Measurements from ENCODE around the gene PIK3CG. TPM values are rescaled to one million over a fixed set of nuclear protein-coding genes. Genes with fewer than 3 reads are reported as not detected.
A peak's percentile ranks its signal among the peaks of the same experiment; 100 is the strongest.
"Not testable (repeated sequence)": the region's sequence is repeated elsewhere in the genome, so short reads cannot be mapped to it uniquely, and the experiment has no call there.

Gene PIK3CG
- total RNA-seq, 1 donor from 2014 or later, result 6.6 TPM

GRCh38 chr7:106915873-106916272 lies 50.8 kb downstream of the PIK3CG start:
- intact Hi-C loops (cut with DNase I), result no loop called here
- DNase-seq (ENCODE audit: low spot score), result no peak
- ATAC-seq, result no peak

- ATAC-seq (no peak), DNase-seq (ENCODE audit: low spot score) (no peak)
- intact Hi-C loops (cut with DNase I), result no loop called here
These were observed 51.6 kb downstream of the PIK3CG start for GRCh38 chr7:106916679-106917078.

DNA sequence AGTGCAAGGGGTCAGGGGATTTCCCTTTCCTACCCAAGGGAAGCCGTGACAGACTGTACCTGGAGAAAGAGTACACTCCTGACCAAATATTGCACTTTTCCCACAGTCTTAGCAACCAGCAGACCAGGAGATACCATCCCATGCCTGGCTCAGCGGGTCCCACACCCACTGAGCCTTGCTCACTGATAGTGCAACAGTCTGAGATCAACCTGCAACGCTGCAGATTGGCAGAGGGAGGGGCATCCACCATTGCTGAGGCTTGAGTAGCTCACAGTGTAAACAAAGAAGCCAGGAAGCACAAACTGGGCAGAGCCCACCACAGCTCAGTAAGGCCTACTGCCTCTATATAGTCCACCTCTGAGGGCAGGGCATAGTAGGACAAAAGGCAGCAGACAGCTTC lies 53.9 kb downstream of the PIK3CG start:
- ATAC-seq (no peak), DNase-seq (ENCODE audit: low spot score) (no peak)
- intact Hi-C loops (cut with DNase I), result no loop called here

DNA sequence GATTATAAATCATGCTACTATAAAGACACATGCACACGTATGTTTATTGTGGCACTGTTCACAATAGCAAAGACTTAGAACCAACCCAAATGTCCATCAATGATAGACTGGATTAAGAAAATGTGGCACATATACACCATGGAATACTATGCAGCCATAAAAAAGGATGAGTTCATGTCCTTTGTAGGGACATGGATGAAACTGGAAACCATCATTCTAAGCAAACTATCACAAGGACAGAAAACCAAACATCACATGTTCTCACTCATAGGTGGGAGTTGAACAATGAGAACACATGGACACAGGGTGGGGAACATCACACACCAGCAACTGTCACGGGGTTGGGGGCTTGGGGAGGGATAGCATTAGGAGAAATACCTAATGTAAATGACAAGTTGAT lies 59.4 kb downstream of the PIK3CG start:
- intact Hi-C loops (cut with DNase I); DNase-seq (ENCODE audit: low spot score); ATAC-seq: not testable (repeated sequence)

DNA sequence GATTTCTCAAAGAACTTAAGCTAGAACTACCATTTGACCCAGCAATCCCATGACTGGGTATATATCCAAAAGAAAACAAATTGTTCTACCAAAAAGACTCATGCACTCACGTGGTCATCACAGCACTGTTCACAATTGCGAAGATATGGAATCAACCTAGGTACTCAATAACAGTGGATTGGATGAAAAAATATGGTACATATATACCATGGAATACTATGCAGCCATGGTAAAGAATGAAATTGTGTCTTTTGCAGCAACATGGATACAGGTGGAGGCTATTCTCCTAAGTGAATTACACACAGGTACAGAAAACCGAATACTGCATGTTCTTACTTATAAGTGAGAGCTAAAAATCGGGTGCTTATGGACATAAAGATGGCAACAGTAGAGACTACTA lies 61.8 kb downstream of the PIK3CG start:
- no peak for ATAC-seq
- intact Hi-C loops (cut with DNase I), result no loop called here
- no peak for DNase-seq (ENCODE audit: low spot score)

- DNase-seq (ENCODE audit: low spot score) (no peak), ATAC-seq (no peak)
- intact Hi-C loops (cut with DNase I), result no loop called here
These were observed 62.5 kb downstream of the PIK3CG start for GRCh38 chr7:106927536-106927935.

GRCh38 chr7:106929616-106930015 lies 64.5 kb downstream of the PIK3CG start:
- ATAC-seq; intact Hi-C loops (cut with DNase I); DNase-seq (ENCODE audit: low spot score): not testable (repeated sequence)

GRCh38 chr7:106936236-106936635 lies 71.2 kb downstream of the PIK3CG start:
- DNase-seq (ENCODE audit: low spot score) (no peak), ATAC-seq (no peak)
- intact Hi-C loops (cut with DNase I), result no loop called here

DNA sequence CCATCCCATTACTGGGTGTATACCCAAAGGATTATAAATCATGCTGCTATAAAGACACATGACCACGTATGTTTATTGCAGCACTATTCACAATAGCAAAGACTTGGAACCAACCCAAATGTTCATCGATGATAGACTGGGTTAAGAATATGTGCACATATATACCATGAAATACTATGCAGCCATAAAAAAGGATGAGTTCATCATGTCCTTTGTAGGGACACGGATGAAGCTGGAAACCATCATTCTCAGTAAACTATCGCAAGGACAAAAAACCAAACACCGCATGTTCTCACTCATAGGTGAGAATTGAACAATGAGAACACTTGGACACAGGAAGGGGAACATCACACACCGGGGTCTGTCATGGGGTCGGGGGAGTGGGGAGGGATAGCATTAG lies 73.0 kb downstream of the PIK3CG start:
- DNase-seq (ENCODE audit: low spot score); ATAC-seq; intact Hi-C loops (cut with DNase I): not testable (repeated sequence)

GRCh38 chr7:106938803-106939202 lies 73.7 kb downstream of the PIK3CG start:
- ATAC-seq (no peak), DNase-seq (ENCODE audit: low spot score) (no peak)
- intact Hi-C loops (cut with DNase I), result no loop called here

- no peak for DNase-seq (ENCODE audit: low spot score)
- ATAC-seq, result no peak
- intact Hi-C loops (cut with DNase I), result no loop called here
These were observed 79.1 kb downstream of the PIK3CG start for GRCh38 chr7:106944035-106944665.

DNA sequence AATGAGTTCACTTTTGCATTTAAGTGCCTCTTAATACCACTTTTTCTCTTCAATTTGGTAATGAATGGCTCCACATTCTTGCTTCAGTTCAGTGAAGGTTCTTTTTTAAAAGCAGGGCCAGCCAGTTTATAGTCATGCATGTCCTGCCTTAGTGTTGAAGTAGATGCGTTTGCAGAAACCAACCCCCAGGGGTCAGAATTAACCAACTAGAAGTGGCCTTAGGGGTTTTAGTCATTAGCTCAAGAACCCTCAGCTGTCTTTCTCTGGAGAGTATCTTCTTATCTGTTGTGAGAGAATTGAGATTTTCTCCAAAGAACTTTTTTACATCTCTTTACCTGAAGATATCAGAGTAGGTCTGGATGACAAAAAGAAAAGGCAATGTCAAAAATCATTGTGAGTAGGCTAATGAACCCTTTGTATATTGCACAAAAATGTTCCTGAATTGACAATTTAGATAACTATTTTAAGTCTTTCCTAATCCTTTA lies 82.2 kb downstream of the PIK3CG start:
- ATAC-seq (peak; percentile 94), DNase-seq (ENCODE audit: low spot score) (no peak)
- intact Hi-C loops (cut with DNase I), result no loop called here

DNA sequence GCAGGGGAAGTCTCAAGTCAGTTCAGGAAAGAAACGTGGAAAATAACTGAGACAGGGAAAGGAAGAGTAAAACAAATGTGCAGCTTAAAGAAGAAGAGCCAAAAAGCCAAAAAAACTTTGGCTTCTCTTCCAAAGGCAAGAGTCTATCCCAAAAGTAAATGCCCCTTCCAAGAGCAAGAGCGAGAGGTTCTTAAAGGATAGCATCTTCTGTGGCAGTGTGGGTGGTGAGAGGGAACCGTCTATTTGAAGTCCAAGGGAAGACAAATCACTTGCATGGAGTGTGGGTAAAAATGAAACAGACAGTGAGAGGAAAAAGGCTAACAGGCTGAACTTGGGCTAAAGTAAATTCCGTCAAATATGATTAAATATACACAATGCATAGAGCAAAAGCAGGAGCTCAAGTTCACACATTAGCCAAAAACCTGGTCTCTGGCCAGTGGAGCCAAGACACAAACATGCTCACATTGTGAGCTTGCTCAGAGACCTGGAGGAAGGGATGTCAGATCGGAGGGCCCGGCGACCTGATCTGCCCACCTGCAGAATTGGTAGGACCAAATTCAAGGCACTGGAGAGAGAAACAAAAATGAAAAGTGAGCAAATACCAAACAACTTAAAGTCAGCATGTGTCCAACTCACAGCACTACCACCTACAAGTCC lies 87.0 kb downstream of the PIK3CG start:
- no peak for ATAC-seq
- intact Hi-C loops (cut with DNase I), result no loop called here

DNA sequence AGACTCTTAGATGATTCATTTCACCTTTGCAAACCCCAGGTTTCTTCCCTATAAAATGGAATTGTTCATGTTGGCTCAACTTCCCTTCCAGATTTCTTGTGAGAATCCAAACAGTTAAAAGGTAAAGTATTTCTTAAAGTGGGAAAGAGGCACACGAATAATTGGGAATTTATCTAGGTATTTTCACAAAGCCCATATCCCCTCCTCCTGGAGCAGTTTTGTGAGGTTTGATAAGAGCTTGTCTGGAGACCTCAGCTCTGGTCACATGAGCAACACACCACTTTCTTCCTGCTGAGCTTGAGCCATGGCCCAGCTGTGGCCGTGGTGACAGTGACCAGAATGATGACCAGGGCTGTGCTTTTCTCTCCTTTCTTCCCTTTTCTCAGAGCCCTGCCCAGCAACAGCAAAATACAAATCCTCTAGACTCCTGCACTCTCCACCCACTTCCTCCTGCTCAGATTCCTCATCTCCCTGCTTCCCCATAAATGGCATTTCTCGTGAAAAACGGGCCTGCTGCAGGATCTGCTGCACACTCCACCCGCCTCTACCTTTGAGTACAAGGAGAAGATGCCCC lies 87.7 kb downstream of the PIK3CG start:
- DNase-seq (ENCODE audit: low spot score), result no peak
- peak; percentile 81 for ATAC-seq
- intact Hi-C loops (cut with DNase I), result no loop called here

More for the DNA sequence above, 87.0 kb downstream of the PIK3CG start:
- no peak for DNase-seq (ENCODE audit: low spot score)

DNA sequence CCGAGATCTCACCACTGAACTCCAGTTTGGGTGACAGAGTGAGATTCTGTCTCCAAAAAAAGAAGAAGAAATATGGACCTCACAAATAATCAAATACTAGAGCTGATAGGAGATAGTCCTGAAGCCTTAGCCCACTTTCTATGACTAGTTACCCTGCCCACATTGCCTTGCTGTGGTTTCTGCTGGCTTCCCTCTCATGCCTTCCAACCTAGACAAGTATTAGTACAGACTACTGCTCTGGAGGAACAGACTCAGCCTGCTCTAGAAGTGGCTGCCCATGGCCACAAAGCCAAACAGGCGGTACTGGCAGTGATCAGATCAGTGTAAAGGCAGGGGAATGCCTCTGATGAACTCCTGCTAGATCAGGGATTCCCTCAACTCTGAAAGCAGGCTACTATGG lies 89.8 kb downstream of the PIK3CG start:
- no peak for ATAC-seq
- DNase-seq (ENCODE audit: low spot score), result no peak
- intact Hi-C loops (cut with DNase I), result no loop called here

- DNase-seq (ENCODE audit: low spot score); intact Hi-C loops (cut with DNase I); ATAC-seq: not testable (repeated sequence)
These were observed 90.8 kb downstream of the PIK3CG start for GRCh38 chr7:106955857-106956256.

Measured in sciatic nerve (tissue), 2 donors.